HFF-Myc (cell line): ENCODE measurements around the gene STK16.
"Not testable (repeated sequence)": the region's sequence is repeated elsewhere in the genome, so short reads cannot be mapped to it uniquely, and the experiment has no call there.

ENCODE experiments used
- DNase-seq: peaks from one replicate; pipeline ENCODE4 v3.0.0-alpha.2; 2011; ENCODE audit warnings: low read depth; ENCODE audit errors: extremely low read depth
- H3K4me3 ChIP-seq: replicated peaks from 2 replicates; pipeline ENCODE4 v1.5.1; 2011; ENCODE audit warnings: low read depth, mild to moderate bottlenecking, control low read depth, low read length
- TF ChIP-seq, protein P1 (sequence below): IDR thresholded peaks from 2 replicates; pipeline ENCODE4 v1.5.1; 2012; ENCODE audit warnings: mild to moderate bottlenecking, low read depth, low read length, control low read depth; ENCODE audit errors: missing control alignments

Gene STK16, protein sequence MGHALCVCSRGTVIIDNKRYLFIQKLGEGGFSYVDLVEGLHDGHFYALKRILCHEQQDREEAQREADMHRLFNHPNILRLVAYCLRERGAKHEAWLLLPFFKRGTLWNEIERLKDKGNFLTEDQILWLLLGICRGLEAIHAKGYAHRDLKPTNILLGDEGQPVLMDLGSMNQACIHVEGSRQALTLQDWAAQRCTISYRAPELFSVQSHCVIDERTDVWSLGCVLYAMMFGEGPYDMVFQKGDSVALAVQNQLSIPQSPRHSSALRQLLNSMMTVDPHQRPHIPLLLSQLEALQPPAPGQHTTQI

DNA sequence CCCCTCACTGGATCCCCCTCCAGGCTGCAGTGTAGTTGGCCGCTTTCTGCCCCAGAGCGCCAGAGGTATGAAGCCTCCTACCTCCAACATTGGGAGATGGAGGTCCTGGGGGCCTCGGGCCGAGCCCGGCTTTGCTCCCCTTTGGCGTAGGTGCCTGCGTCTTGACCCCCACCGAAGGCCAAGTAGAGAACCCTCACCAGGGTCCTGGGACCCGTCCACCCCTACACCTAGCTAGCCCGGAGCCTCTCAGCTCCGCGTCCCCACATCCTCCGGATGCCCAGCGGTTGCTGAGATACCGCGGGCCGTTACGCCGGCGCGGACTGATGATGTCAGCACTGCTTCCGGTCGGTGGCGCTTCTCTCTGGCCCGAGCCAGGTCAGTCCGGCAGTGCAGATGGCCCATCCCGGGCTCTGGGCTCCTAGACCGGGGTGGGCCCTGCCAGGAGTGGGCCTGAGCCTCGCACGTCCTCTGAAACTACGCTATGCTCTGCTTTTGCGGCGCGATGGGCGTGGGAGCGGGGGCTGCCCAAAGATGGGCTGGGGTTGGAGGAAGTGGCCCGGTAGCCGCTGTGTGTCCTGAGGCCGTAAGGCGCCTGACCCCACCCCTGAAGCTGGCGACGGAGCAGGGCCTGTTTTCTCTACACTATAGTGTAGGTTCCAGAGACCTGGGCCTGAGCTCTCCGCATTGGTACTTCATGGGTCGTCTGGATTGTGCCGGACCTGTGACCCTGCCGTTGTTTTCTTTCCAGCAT, at the start of gene STK16, which contains the start of gene GLB1L:
TSS of gene STK16 (plus strand) at position 332 of the 751 bp plus-strand sequence. CDS start 521 bp downstream, outside the sequence.
TSS of gene GLB1L (minus strand) at position 297 of the 751 bp plus-strand sequence. CDS start 1,871 bp downstream, outside the sequence.
- peak within 1 kb of the TSS; percentile 84 for H3K4me3 ChIP-seq
- TF ChIP-seq, protein P1, sequence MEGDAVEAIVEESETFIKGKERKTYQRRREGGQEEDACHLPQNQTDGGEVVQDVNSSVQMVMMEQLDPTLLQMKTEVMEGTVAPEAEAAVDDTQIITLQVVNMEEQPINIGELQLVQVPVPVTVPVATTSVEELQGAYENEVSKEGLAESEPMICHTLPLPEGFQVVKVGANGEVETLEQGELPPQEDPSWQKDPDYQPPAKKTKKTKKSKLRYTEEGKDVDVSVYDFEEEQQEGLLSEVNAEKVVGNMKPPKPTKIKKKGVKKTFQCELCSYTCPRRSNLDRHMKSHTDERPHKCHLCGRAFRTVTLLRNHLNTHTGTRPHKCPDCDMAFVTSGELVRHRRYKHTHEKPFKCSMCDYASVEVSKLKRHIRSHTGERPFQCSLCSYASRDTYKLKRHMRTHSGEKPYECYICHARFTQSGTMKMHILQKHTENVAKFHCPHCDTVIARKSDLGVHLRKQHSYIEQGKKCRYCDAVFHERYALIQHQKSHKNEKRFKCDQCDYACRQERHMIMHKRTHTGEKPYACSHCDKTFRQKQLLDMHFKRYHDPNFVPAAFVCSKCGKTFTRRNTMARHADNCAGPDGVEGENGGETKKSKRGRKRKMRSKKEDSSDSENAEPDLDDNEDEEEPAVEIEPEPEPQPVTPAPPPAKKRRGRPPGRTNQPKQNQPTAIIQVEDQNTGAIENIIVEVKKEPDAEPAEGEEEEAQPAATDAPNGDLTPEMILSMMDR: no peak
- DNase-seq: peak; percentile 81

DNA sequence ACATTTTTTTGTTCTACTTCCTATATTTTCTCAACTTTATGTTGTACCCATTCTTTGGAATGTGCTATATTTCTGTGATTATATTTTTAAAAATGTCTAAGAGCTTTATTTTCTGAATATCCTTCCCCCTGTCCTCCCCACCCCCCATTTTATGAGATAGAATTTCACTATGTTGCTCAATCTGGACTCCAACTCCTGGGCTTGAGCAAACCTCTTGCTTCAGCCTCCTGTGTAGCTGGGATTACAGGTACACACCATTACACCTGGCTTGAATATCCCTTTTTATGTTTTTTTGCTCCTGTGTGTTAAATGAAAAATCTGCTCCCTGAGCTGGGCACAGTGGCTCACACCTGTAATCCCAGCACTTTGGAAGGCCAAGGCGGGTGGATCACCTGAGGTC, 47.9 kb upstream of the STK16 start:
- H3K4me3 ChIP-seq: no peak overlapping the region
- TF ChIP-seq, protein P1: no peak
- no peak for DNase-seq

DNA sequence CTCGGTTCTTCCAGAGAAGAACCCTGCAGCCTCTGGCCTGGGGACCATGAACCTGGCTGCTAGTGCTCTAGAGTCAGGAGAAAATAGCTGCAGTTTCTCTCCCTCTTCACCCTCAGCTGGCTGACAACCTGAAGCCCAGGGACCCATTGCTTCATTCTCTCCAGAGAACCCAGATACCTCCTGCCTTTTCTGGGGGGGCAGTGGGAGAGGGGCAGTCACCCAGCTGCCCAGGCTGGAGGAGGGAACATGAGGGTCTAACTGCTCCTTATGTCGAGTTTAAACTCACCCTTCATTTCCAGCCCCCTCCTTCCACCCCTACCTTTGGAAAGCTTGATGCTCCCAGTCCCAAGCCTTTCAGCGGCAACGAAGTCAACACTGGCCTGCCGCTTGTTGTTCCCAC, 46.3 kb upstream of the STK16 start:
- no peak overlapping the region for H3K4me3 ChIP-seq
- TF ChIP-seq, protein P1: no peak
- DNase-seq: no peak

DNA sequence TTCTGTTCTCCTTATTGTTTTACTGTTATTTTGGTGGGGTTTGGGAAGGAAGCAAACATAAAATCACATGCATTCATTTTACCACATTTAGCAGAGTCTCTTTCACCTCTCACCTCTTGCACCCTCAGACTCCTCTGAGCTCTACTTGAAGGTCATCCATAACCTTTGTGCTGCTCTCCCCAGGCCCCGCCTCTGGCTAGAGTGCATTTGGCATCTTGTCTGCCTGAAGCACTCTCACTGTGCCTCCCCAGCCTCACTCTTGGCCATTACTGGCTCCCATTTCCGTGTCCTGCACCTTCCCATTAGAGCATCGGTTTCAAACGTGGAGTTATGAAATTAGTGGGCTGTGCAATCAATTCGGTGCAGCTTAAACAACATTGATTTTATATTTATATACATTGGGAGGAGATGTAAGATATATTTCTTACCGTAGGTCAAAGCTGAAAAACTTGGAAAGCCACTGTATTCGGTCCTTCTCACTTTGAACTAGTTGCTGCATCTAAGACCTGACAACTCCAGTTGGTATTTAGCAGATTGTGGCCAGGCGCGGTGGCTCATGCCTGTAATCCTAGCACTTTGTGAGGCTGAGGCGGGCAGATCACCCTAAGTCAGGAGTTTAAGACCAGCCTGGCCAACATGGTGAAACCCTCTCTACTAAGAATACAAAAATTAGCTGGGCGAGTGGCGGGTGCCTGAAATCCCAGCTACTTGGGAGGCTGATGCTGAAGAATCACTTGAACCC, 45.6 kb upstream of the STK16 start:
- H3K4me3 ChIP-seq: no peak overlapping the region
- no peak for DNase-seq
- TF ChIP-seq, protein P1: no peak

DNA sequence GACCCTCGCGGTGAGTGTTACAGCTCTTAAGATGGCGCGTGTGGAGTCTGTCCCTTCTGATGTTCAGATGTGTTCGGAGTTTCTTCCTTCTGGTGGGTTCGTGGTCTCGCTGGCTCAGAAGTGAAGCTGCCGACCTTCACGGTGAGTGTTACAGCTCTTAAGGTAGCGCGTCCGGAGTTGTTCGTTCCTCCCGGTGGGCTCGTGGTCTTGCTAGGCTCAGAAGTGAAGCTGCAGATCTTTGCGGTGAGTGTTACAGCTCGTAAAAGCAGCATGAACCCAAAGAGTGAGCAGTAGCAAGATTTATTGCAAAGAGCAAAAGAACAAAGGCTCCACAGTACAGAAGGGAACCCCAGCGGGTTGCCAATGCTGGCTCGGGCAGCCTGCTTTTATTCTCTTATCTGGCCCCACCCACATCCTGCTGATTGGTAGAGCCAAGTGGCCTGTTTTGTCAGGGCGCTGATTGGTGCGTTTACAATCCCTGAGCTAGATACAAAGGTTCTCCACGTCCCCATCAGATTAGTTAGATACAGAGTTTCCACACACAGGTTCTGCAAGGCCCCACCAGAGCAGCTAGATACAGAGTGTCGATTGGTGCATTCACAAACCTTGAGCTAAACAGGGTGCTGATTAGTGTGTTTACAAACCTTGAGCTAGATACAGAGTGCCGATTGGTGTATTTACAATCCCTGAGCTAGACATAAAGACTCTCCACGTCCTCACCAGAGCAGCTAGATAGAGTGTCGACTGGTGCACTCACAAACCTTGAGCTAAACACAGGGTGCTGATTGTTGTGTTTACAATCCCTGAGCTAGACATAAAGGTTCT, 44.6 kb upstream of the STK16 start:
- H3K4me3 ChIP-seq, DNase-seq: not testable (repeated sequence)

DNA sequence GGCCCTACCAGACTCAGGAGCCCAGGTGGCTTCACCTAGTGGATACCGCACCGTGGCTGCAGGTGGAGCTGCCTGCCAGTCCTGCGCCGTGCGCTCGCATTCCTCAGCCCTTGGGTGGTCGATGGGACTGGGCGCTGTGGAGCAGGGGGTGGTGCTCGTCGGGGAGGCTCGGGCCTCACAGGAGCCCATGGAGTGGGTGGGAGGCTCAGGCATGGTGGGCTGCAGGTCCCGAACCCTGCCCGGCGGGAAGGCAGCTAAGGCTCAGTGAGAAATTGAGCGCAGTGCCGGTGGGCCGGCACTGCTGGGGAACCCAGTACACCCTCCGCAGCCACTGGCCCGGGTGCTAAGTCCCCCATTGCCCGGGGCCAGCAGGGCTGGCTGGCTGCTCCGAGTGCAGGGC, 43.9 kb upstream of the STK16 start:
- DNase-seq, H3K4me3 ChIP-seq: not testable (repeated sequence)

DNA sequence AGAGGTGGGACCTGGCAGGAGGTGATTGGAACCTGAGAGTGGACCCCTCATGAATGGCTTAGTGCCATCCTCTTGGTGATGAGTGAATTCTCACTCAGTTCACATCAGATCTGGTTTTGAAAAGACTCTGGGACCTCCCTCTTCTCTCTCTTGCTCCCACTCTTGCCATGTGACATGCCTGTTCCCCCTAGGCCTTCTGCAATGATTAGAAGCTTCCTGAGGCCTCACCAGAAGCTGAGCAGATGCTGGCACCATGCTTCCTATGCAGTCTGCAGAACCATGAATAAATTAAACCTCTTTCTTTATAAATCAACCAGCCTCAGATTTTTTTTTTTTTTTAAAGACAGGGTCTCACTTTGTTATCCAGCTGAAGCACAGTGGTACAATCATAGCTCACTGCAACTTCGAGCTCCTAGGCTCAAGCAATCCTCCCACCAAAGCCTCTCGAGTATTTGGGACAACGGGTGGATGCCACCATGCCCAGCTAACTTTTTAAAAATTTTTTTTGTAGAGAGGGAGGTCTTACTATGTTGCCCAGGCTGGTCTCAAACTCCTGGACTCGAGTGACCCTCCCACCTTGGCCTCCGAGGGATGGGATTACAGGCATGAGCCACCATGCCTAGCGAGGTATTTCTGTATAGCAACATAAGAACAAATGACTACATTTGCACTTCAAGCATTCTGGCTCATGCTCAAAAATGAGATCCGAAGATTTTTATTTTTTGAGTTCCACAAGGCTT, 40.7 kb upstream of the STK16 start:
- DNase-seq: no peak
- no peak overlapping the region for H3K4me3 ChIP-seq
- TF ChIP-seq, protein P1: no peak
